ENCODE data around the gene ZNF789.
"Not testable (repeated sequence)": the region's sequence is repeated elsewhere in the genome, so short reads cannot be mapped to it uniquely, and the experiment has no call there.

ZNF789 gene

GRCh38 chr7:99472561-99473314, at the start of gene ZNF789:
Gene ZNF789 (plus strand): TSS chr7:99472890. CDS start chr7:99476457, 3,567 bp downstream.
- DNase-seq (ENCODE audit: low read depth), result peak; percentile 96

- DNase-seq (ENCODE audit: low read depth), result no peak
Observed at GRCh38 chr7:99424932-99425730, 47.6 kb upstream of the ZNF789 start.

- no peak for DNase-seq (ENCODE audit: low read depth)
Observed at GRCh38 chr7:99428972-99429566, 43.6 kb upstream of the ZNF789 start.

GRCh38 chr7:99429756-99430155, 42.9 kb upstream of the ZNF789 start:
- no peak for DNase-seq (ENCODE audit: low read depth)

GRCh38 chr7:99431756-99432540, 40.7 kb upstream of the ZNF789 start:
- not testable (repeated sequence) for DNase-seq (ENCODE audit: low read depth)

- no peak for DNase-seq (ENCODE audit: low read depth)
Observed at GRCh38 chr7:99433158-99433557, 39.5 kb upstream of the ZNF789 start.

GRCh38 chr7:99437946-99438572, 34.6 kb upstream of the ZNF789 start:
- DNase-seq (ENCODE audit: low read depth), result peak; percentile 15

- DNase-seq (ENCODE audit: low read depth), result peak; percentile 94
Observed at GRCh38 chr7:99438573-99439480, 33.9 kb upstream of the ZNF789 start, which contains the start of the genes CPSF4 and PTCD1. Gene CPSF4 (plus strand): TSS chr7:99438943. CDS start chr7:99439083, 140 bp downstream. Gene PTCD1 (minus strand): TSS chr7:99438798. CDS start chr7:99435242, 3,556 bp downstream.

- DNase-seq (ENCODE audit: low read depth), result no peak
Observed at GRCh38 chr7:99440195-99440594, 32.5 kb upstream of the ZNF789 start.

- peak; percentile 19 for DNase-seq (ENCODE audit: low read depth)
Observed at GRCh38 chr7:99446096-99446495, 26.6 kb upstream of the ZNF789 start.

GRCh38 chr7:99447943-99448342, 24.7 kb upstream of the ZNF789 start:
- DNase-seq (ENCODE audit: low read depth), result peak; percentile 37

GRCh38 chr7:99448855-99449254, 23.8 kb upstream of the ZNF789 start:
- DNase-seq (ENCODE audit: low read depth), result no peak

GRCh38 chr7:99449326-99449725, 23.4 kb upstream of the ZNF789 start:
- no peak for DNase-seq (ENCODE audit: low read depth)

GRCh38 chr7:99451936-99452335, 20.8 kb upstream of the ZNF789 start:
- no peak for DNase-seq (ENCODE audit: low read depth)

GRCh38 chr7:99452541-99452940, 20.1 kb upstream of the ZNF789 start:
- DNase-seq (ENCODE audit: low read depth), result no peak

GRCh38 chr7:99453105-99453504, 19.6 kb upstream of the ZNF789 start:
- DNase-seq (ENCODE audit: low read depth), result no peak

GRCh38 chr7:99455874-99456273, 16.8 kb upstream of the ZNF789 start:
- DNase-seq (ENCODE audit: low read depth), result no peak

- DNase-seq (ENCODE audit: low read depth), result no peak
Observed at GRCh38 chr7:99456288-99456687, 16.4 kb upstream of the ZNF789 start.

GRCh38 chr7:99457050-99457649, 15.5 kb upstream of the ZNF789 start:
- DNase-seq (ENCODE audit: low read depth), result no peak

Data from ELR (cell line).